Activated CD4-positive, CD25-positive, alpha-beta regulatory T cell (primary cell): ENCODE results near the gene CUEDC1.

Source experiments
- DNase-seq, 4 experiments: peaks; one replicate each; lab custom pipeline; 2025; lab: John Stamatoyannopoulos, UW

Gene CUEDC1

DNA sequence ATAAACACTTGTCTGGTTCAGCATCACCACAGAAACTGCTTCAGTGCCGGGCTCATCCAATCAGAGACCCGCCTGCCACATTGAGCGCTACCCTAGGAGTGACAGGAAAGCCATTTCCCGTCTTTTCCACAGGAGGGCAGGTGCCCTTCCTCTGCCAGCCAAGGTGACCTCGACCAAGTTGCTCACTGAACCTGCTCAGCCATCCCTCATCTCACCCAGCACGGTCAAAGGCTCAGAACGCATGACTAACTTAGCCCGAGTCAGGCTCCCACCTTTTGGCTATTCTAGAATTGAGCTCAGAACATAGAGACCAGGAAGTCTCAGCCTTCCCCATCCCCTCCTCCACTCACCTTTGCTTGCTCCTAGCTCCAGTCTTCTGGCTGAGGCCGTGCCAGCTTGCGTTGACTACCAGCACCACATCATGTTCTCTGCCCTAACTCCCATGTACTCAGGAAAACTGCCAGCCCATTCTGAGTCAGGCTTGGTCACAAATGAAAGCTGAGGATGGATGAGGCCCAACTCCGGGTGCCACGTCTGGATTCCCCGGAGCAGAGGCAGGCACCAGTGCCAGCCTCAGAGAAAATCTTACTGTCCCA, 121.0 kb downstream of the CUEDC1 start:
- DNase-seq, result no peak

- peak; percentile 11 to 45 (median 34) for DNase-seq
These were observed 121.9 kb downstream of the CUEDC1 start for GRCh38 chr17:57833179-57833939.

- no peak for DNase-seq
These were observed 122.7 kb downstream of the CUEDC1 start for GRCh38 chr17:57832314-57833178.

GRCh38 chr17:57830880-57831279, 124.3 kb downstream of the CUEDC1 start:
- DNase-seq, result no peak

DNA sequence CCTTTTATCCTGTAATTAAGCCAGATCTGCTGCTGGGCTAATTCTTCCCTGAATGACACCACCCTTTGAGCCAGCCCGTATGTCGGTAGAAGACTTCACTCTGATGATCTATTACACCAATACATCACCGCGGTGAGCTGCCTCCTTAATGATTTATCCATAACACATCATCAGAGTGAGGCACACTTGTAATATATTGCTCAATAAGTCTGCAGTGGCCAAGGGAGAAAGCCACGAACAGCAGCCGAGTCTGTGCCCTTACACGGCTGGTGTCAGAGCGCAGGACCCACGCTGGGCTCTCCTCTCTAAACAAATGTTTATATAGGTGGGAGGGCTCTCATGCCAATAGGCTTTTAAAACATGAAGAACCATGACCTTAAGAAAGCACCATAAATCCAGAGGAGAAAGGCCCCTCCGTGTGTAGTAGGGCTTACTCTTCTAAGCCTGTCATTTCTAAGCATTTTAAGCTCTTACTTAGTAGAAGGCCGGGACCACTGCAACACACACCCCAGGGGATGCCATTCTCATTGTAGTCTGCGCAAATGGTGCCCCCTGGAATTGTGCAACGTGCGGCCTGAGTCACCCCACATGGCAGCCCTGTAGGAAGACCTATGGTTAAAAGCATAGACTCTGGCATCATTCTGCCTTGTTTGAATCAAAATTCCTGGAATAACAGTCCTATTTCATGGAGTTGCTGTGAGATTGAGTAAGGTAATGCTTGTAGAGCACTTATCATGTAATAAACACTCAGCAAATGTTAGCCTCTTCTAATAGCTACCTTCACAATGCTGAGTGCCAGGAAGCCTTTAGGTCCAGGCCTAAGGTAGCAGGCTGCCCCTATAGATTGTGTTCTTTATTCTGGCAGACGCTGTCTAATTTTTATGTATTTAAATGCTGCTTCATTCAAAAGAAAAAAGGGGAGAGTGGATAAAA, 131.5 kb downstream of the CUEDC1 start:
- no peak for DNase-seq

DNA sequence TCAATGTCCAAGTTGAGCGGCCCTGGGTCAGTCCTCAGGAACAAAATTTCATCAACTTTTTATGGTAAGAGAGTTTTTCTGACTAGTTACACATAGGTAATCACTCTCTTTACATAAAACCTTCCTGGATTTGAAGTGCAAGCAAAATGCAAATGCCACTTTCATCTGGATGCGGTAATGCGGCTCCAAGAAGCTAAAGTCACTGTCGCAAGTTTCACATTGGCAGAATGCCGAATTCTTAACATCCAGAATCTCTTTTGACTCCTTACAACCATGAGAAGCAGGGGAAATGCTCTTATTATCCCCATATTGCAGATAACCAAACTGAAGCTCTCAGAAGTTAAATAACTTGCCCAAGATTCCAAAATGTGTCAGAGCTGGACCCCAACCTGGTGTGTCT, 135.3 kb downstream of the CUEDC1 start:
- no peak for DNase-seq

GRCh38 chr17:57819285-57819684, 135.9 kb downstream of the CUEDC1 start:
- DNase-seq, result no peak

- DNase-seq, result no peak
These were observed 137.1 kb downstream of the CUEDC1 start for GRCh38 chr17:57818066-57818465.

- no peak for DNase-seq
These were observed 137.9 kb downstream of the CUEDC1 start for GRCh38 chr17:57817299-57817698.

DNA sequence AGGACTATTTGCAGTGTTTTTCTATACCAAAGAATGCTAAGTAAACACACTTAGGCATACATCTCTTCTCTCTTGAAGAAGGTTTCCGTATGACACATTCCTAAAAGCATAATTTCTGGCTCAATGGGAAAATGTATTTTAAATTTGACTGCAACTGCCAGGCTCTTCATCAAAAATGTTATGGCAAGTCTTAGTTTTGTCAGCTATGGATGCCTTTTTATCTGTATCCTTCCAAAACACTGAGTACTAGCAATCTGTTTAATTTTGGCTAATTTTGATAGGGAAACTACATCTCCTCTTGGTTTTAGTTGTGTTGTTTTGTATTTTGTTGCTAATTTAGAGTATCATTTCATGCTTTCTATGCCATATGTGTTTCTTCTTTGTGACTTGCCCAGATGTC, 140.8 kb downstream of the CUEDC1 start:
- no peak for DNase-seq

DNA sequence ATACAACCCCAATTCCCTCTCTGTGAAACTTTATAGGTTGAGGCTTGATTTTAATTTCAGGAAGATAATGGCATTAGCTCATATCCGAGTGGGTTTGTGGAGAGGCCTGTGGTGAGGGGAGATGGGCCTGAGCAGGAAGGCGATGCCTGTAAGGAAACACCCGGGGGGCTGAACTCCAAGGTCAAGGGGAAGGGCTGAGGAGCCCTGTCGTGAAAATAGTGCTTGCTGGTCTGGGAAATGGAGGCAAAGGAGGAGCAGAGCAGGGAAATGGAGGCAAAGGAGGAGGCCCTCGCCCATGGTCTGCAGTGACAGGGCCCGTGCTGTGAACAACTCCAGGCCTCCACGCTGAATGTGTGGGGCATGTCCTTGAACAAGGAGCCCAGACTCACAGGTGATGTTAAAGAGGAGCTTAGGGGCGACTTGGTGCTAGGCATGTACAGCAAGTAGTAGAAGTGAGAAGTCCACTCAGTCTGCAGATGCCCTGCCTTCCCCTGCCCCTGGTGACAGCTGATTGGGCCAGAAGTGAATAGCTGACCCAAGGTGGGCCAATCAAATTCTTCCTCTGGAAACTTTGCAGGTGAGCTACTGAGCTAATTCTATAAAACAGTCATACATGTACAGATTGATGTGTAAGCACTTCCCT, 143.5 kb downstream of the CUEDC1 start:
- DNase-seq, result no peak
